Measurements from ENCODE around the gene SDCBP2. TPM values are rescaled to one million over a fixed set of nuclear protein-coding genes. Genes with fewer than 3 reads are reported as not detected.

Gene SDCBP2
- total and polyA plus RNA-seq, 2 of the 13 experiments (the other 11 are each of a cell fraction or from before 2014, with no cell fraction given): 1.2 to 2.4 TPM

- TF ChIP-seq ZNF234 (CRISPR knock-in tag; conservative IDR thresholded peaks at IDR 0.05): no peak; the same call in 1 of the 2 replicates
- TF ChIP-seq ZNF788 (CRISPR knock-in tag; IDR thresholded peaks at IDR 0.05; ENCODE audit: borderline replicate concordance): peak; percentile 67; the same call in 1 of the 2 replicates
- TF ChIP-seq YEATS2 (CRISPR knock-in tag; IDR thresholded peaks at IDR 0.05; ENCODE audit: borderline replicate concordance): peak; percentile 92
- no peak for TF ChIP-seq THYN1 (CRISPR knock-in tag; IDR thresholded peaks at IDR 0.05; ENCODE audit: borderline replicate concordance, low read depth)
- peak; percentile 83; the same call in 1 of the 2 replicates for TF ChIP-seq POGK (CRISPR knock-in tag; conservative IDR thresholded peaks at IDR 0.05)
- TF ChIP-seq TRAFD1 (CRISPR knock-in tag; IDR thresholded peaks at IDR 0.05; ENCODE audit: borderline replicate concordance): peak; percentile 95
- TF ChIP-seq EP300 (IDR thresholded peaks at IDR 0.05; ENCODE audit: low read depth in 2 of 2, low read length in 2 of 2): peak in 1 of 2 experiments; percentile 20; a peak in 3 of 4 replicates
- TF ChIP-seq EP300 (CRISPR knock-in tag; IDR thresholded peaks at IDR 0.05; ENCODE audit: borderline replicate concordance): no peak; the same call in 1 of the 2 replicates
- TF ChIP-seq HOXA9 (CRISPR knock-in tag; IDR thresholded peaks at IDR 0.05; ENCODE audit: borderline replicate concordance): no peak
- TF ChIP-seq HMGA1 (CRISPR knock-in tag; conservative IDR thresholded peaks at IDR 0.05): no peak
- peak; percentile 47; the same call in 1 of the 2 replicates for TF ChIP-seq FOSL2 (CRISPR knock-in tag; IDR thresholded peaks at IDR 0.05)
- TF ChIP-seq TBP (CRISPR knock-in tag; IDR thresholded peaks at IDR 0.05): no peak
- TF ChIP-seq AGO2 (optimal IDR thresholded peaks at IDR 0.05; ENCODE audit: low read depth, low read length): peak; percentile 96
- TF ChIP-seq ZNF33A (CRISPR knock-in tag; IDR thresholded peaks at IDR 0.05; ENCODE audit: borderline replicate concordance): 0 out of 2 replicates have a peak, but pooled peaks have one; percentile 64
- peak; percentile 77 for TF ChIP-seq GMEB1 (CRISPR knock-in tag; IDR thresholded peaks at IDR 0.05; ENCODE audit: borderline replicate concordance)
- 0 out of 2 replicates have a peak, but pooled peaks have one; percentile 44 for TF ChIP-seq ZBTB14 (CRISPR knock-in tag; IDR thresholded peaks at IDR 0.05)
- TF ChIP-seq MXD3 (CRISPR knock-in tag; IDR thresholded peaks at IDR 0.05): peak; percentile 90
- peak; percentile 73; the same call in 1 of the 2 replicates for TF ChIP-seq ZNF576 (CRISPR knock-in tag; IDR thresholded peaks at IDR 0.05)
- peak; percentile 50 for TF ChIP-seq FOXO1 (CRISPR knock-in tag; IDR thresholded peaks at IDR 0.05)
- peak; percentile 33 for TF ChIP-seq ZBTB38 (CRISPR knock-in tag; IDR thresholded peaks at IDR 0.05)
- 0 out of 2 replicates have a peak, but pooled peaks have one; percentile 70 for TF ChIP-seq XBP1 (CRISPR knock-in tag; IDR thresholded peaks at IDR 0.05)
These were observed 3.5 kb downstream of the SDCBP2 start (continued) for GRCh38 chr20:1325173-1326030.
